RWPE2 (cell line): ENCODE measurements around the gene KCNAB1.

ENCODE experiments used
- ATAC-seq: fragments of 200-7000 bp; cut with Tn5 transposase; 3 replicates; pipeline ENCODE4 v1.9.1; 2021; ENCODE audit warnings: low read depth
- DNase-seq: peaks from one replicate; pipeline ENCODE4 v3.0.0-alpha.2; 2020; ENCODE audit warnings: low spot score
- H3K27ac ChIP-seq: fragments of 450-650 bp; 2 replicates; pipeline ENCODE4 v1.5.1; 2017; ENCODE audit warnings: mild to moderate bottlenecking; ENCODE audit not compliant: poor library complexity, severe bottlenecking
- H3K27me3 ChIP-seq: fragments of 250-450 bp; sonication (Bioruptor Pico); 2 replicates; pipeline ENCODE4 v1.5.1; 2021; ENCODE audit warnings: mild to moderate bottlenecking, moderate library complexity; ENCODE audit not compliant: insufficient read depth, poor library complexity, severe bottlenecking
- H3K36me3 ChIP-seq: fragments of 250-450 bp; sonication (Bioruptor Pico); 2 replicates; pipeline ENCODE4 v1.5.1; 2020; ENCODE audit warnings: low read depth, mild to moderate bottlenecking, moderate library complexity
- H3K4me1 ChIP-seq: fragments of 250-450 bp; sonication (Bioruptor Pico); 2 replicates; pipeline ENCODE4 v1.5.1; 2021; ENCODE audit warnings: mild to moderate bottlenecking, moderate library complexity; ENCODE audit not compliant: insufficient read depth, poor library complexity, severe bottlenecking
- H3K4me3 ChIP-seq: fragments of 250-450 bp; sonication (Bioruptor Pico); 2 replicates; pipeline ENCODE4 v1.5.1; 2021; ENCODE audit warnings: mild to moderate bottlenecking, moderate library complexity; ENCODE audit not compliant: severe bottlenecking
- H3K9me3 ChIP-seq: fragments of 250-450 bp; sonication (Bioruptor Pico); 2 replicates; pipeline ENCODE4 v1.5.1; 2021; ENCODE audit warnings: mild to moderate bottlenecking, moderate library complexity; ENCODE audit not compliant: severe bottlenecking
- TF ChIP-seq, protein P1 (sequence below): fragments of 450-650 bp; IDR thresholded peaks from one replicate; pipeline ENCODE4 v1.5.1; 2017; ENCODE audit warnings: mild to moderate bottlenecking, moderate library complexity; ENCODE audit not compliant: poor library complexity, severe bottlenecking

KCNAB1 gene

DNA sequence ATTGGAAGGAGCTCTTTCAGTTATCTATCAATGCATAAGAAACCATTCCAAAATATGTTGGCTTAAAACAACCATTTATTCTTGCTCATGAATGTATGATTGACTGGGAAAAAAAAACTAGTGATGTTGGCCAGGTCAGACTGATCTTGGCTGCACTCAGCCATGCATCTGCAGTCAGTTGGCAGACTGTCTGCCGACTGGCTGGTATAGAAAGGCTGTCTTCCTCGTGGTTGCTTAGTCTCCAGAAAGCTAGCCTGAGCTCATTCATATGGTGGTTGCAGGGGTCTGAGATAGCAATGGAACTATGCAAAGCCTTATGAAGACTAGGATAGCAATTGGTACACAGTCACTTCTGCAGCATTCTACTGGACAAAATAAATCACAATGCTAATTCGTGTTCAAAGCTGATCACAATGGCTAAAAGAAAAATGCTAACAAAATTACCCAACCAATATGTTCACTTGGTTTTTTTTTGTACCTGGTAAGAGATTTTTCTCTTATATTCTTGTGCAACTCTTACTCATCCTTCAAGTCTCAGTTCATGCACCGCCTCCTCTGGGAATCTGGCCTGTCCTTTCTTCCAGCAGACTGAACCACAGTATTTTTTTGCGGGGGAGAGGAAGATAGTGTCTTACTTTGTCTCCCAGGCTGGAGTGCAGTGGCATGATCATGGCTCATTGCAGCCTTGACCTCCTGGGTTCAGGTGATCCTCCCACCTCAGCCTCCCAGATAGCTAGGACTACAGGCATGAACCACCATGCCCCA, 126.8 kb downstream of the KCNAB1 start:
- Histone ChIP-seq H3K4me3 (no peak overlapping the region), H3K9me3 (no peaks in the 10 kb centered on the region), H3K27me3 (no peaks in the 10 kb centered on the region), H3K4me1 (no peaks in the 10 kb centered on the region), H3K36me3 (no peaks in the 10 kb centered on the region), H3K27ac (no peak overlapping the region)
- TF ChIP-seq, protein P1, sequence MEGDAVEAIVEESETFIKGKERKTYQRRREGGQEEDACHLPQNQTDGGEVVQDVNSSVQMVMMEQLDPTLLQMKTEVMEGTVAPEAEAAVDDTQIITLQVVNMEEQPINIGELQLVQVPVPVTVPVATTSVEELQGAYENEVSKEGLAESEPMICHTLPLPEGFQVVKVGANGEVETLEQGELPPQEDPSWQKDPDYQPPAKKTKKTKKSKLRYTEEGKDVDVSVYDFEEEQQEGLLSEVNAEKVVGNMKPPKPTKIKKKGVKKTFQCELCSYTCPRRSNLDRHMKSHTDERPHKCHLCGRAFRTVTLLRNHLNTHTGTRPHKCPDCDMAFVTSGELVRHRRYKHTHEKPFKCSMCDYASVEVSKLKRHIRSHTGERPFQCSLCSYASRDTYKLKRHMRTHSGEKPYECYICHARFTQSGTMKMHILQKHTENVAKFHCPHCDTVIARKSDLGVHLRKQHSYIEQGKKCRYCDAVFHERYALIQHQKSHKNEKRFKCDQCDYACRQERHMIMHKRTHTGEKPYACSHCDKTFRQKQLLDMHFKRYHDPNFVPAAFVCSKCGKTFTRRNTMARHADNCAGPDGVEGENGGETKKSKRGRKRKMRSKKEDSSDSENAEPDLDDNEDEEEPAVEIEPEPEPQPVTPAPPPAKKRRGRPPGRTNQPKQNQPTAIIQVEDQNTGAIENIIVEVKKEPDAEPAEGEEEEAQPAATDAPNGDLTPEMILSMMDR: no peak
- ATAC-seq (no peak), DNase-seq (no peak)

DNA sequence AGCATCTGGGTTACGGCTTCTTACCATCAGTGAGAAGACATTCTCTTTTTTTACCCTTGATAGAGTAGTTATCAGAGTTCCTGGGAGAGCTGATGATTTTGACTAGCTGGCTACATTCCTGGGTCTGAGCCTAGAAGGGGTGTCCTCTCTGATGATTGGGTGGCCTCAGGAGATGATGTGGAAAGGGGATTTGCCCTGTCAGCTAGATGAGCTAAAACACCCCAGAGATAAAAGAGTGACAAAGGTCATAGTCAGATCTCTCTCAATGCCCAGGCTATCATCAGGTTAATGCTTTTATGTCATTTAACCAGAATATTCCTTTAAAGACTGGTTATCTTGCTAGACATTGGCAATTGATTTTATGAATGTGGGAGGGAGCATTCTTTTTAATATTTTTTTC, 130.2 kb downstream of the KCNAB1 start:
- TF ChIP-seq, protein P1: no peak
- no peaks in the 10 kb centered on the region for H3K36me3 ChIP-seq
- no peak for DNase-seq
- ATAC-seq: no peak
- no peaks in the 10 kb centered on the region for H3K4me1 ChIP-seq
- no peaks in the 10 kb centered on the region for H3K9me3 ChIP-seq
- no peaks in the 10 kb centered on the region for H3K27me3 ChIP-seq
- H3K27ac ChIP-seq: no peak overlapping the region
- no peak overlapping the region for H3K4me3 ChIP-seq

DNA sequence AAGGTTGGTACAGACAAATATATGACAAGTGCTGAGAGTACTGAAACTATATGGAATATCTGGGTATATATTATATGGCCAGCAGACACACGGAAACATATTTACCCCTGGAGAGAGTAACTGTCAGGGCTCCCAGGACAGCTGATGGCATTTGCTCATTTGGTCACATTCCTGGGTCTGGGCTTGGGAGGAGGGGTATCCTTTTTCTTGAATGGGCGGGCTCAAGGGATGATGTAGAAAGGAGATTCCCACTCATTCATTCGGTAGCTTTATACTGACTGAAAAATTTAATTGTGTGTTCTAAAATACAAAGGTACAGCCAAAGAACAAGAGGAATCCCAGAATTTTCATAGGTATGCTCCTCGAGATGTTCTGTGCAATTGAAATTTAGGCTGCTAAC, 131.0 kb downstream of the KCNAB1 start:
- TF ChIP-seq, protein P1: no peak
- ATAC-seq (no peak), DNase-seq (no peak)

DNA sequence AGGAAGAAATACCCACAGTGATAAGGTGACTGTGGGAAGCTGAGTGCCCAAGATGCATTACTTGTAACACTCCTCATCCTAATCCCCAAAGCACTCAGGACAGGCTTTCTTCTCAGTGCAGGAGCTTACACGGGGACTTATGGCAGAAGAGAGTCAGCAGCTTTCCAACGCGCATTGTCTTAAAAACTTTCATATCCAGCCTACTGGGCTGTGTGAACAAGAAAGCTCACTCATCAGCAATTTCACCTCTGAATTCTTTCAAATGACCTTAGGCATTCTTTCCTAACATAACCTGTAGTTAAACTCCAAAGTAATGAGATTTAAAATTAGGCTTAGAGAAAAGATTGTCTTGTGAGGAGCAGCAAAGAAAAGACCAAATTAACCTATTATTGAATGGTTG, 132.3 kb downstream of the KCNAB1 start:
- Histone ChIP-seq H3K27me3 (no peaks in the 10 kb centered on the region), H3K27ac (no peak overlapping the region), H3K36me3 (no peaks in the 10 kb centered on the region), H3K9me3 (no peaks in the 10 kb centered on the region), H3K4me1 (no peaks in the 10 kb centered on the region), H3K4me3 (no peak overlapping the region)
- no peak for ATAC-seq
- TF ChIP-seq, protein P1: no peak
- DNase-seq: no peak

More for the DNA sequence above, 131.0 kb downstream of the KCNAB1 start:
- no peak overlapping the region for H3K4me3 ChIP-seq
- no peaks in the 10 kb centered on the region for H3K4me1 ChIP-seq
- no peaks in the 10 kb centered on the region for H3K27me3 ChIP-seq
- no peak overlapping the region for H3K27ac ChIP-seq
- H3K36me3 ChIP-seq: no peaks in the 10 kb centered on the region
- no peaks in the 10 kb centered on the region for H3K9me3 ChIP-seq

DNA sequence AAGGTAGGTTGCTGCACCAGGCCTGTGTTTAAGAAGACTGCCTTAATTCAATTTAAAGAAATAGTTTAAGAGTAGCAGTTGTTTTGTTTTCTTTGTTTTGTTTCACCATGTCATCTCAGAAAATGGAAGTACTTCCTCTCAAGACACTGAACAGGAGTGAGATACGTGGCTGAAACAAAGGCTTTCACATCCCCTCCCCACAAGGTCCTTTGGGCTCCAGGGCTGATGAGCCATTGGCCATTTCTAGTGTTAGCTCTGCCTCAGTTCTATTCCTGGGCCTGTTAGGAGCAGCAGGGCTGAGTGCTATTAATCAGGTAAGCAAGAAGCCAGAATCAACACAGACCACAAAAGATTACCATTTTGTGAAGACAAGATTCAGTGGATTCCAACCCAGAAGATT, 132.8 kb downstream of the KCNAB1 start:
- DNase-seq (no peak), ATAC-seq (no peak)
- TF ChIP-seq, protein P1: no peak
- Histone ChIP-seq H3K4me1 (no peaks in the 10 kb centered on the region), H3K4me3 (no peak overlapping the region), H3K27me3 (no peaks in the 10 kb centered on the region), H3K27ac (no peak overlapping the region), H3K9me3 (no peaks in the 10 kb centered on the region), H3K36me3 (no peaks in the 10 kb centered on the region)
